BLaER1 (cell line): ENCODE data around the gene SBF2.

ENCODE experiments used
- H3K27ac ChIP-seq: shearing (Covaris generic); formaldehyde crosslinking; 2 replicates; pipeline ENCODE4 v1.8.1; 2022
- H3K27me3 ChIP-seq: shearing (Covaris generic); formaldehyde crosslinking; 2 replicates; pipeline ENCODE4 v1.8.1; 2022
- H3K36me3 ChIP-seq: shearing (Covaris generic); formaldehyde crosslinking; 2 replicates; pipeline ENCODE4 v1.8.1; 2022
- H3K4me1 ChIP-seq: shearing (Covaris generic); formaldehyde crosslinking; 2 replicates; pipeline ENCODE4 v1.8.1; 2022
- H3K4me2 ChIP-seq: shearing (Covaris generic); formaldehyde crosslinking; 2 replicates; pipeline ENCODE4 v1.8.1; 2022
- H3K4me3 ChIP-seq: shearing (Covaris generic); formaldehyde crosslinking; 2 replicates; pipeline ENCODE4 v1.8.1; 2022
- H3K9ac ChIP-seq: shearing (Covaris generic); formaldehyde crosslinking; 2 replicates; pipeline ENCODE4 v1.8.1; 2022
- H3K9me3 ChIP-seq: shearing (Covaris generic); formaldehyde crosslinking; 2 replicates; pipeline ENCODE4 v1.8.1; 2022
- H4K20me1 ChIP-seq: shearing (Covaris generic); formaldehyde crosslinking; 2 replicates; pipeline ENCODE4 v1.8.1; 2022
- Cebpa-rat ChIP-seq: shearing (Covaris generic); IDR thresholded peaks from 2 replicates; pipeline ENCODE4 v1.8.1; 2022

SBF2 gene

GRCh38 chr11:9974375-9974774 is 319.6 kb downstream of the SBF2 start:
- H3K27me3 ChIP-seq, result no peaks in the 10 kb centered on the region
- no peak for TF ChIP-seq Cebpa-rat
- no peak overlapping the region for H3K4me3 ChIP-seq
- no peaks in the 10 kb centered on the region for H3K36me3 ChIP-seq
- no peaks in the 10 kb centered on the region for H3K9me3 ChIP-seq
- H3K4me2 ChIP-seq, result no peak overlapping the region
- H3K27ac ChIP-seq, result no peak overlapping the region
- H3K4me1 ChIP-seq, result peaks cover 12% of the 10 kb centered on the region
- H4K20me1 ChIP-seq, result no peaks in the 10 kb centered on the region
- H3K9ac ChIP-seq, result no peak overlapping the region

- H3K4me2 ChIP-seq, result no peak overlapping the region
- no peak for TF ChIP-seq Cebpa-rat
These were observed 320.1 kb downstream of the SBF2 start for GRCh38 chr11:9973921-9974320.

GRCh38 chr11:9972989-9973388 is 321.0 kb downstream of the SBF2 start:
- TF ChIP-seq Cebpa-rat, result no peak
- H3K4me1 ChIP-seq, result peaks cover 9% of the 10 kb centered on the region
- H3K27ac ChIP-seq, result no peak overlapping the region
- H3K27me3 ChIP-seq, result no peaks in the 10 kb centered on the region
- no peaks in the 10 kb centered on the region for H3K36me3 ChIP-seq
- H3K4me3 ChIP-seq, result no peak overlapping the region
- H3K9me3 ChIP-seq, result no peaks in the 10 kb centered on the region
- no peak overlapping the region for H3K4me2 ChIP-seq
- no peak overlapping the region for H3K9ac ChIP-seq
- H4K20me1 ChIP-seq, result no peaks in the 10 kb centered on the region

More at GRCh38 chr11:9973921-9974320, 320.1 kb downstream of the SBF2 start:
- Histone ChIP-seq H3K27me3 (no peaks in the 10 kb centered on the region), H3K9ac (no peak overlapping the region), H3K4me1 (peaks cover 12% of the 10 kb centered on the region), H3K27ac (no peak overlapping the region), H3K4me3 (no peak overlapping the region), H4K20me1 (no peaks in the 10 kb centered on the region), H3K36me3 (no peaks in the 10 kb centered on the region), H3K9me3 (no peaks in the 10 kb centered on the region)

GRCh38 chr11:9971894-9972293 is 322.1 kb downstream of the SBF2 start:
- Histone ChIP-seq H3K36me3 (no peaks in the 10 kb centered on the region), H4K20me1 (no peaks in the 10 kb centered on the region), H3K4me2 (no peak overlapping the region), H3K4me3 (no peak overlapping the region), H3K4me1 (no peaks in the 10 kb centered on the region), H3K9ac (no peak overlapping the region), H3K9me3 (no peaks in the 10 kb centered on the region), H3K27me3 (no peaks in the 10 kb centered on the region), H3K27ac (no peak overlapping the region)
- no peak for TF ChIP-seq Cebpa-rat

- Histone ChIP-seq H3K4me3 (no peak overlapping the region), H3K4me1 (no peaks in the 10 kb centered on the region), H3K36me3 (no peaks in the 10 kb centered on the region), H4K20me1 (no peaks in the 10 kb centered on the region), H3K9ac (no peak overlapping the region), H3K27me3 (no peaks in the 10 kb centered on the region), H3K9me3 (no peaks in the 10 kb centered on the region), H3K27ac (no peak overlapping the region), H3K4me2 (no peak overlapping the region)
- no peak for TF ChIP-seq Cebpa-rat
These were observed 325.0 kb downstream of the SBF2 start for GRCh38 chr11:9969068-9969467.

- no peak overlapping the region for H3K4me2 ChIP-seq
- no peak overlapping the region for H3K9ac ChIP-seq
- no peaks in the 10 kb centered on the region for H3K27me3 ChIP-seq
- H3K4me3 ChIP-seq, result no peak overlapping the region
- no peaks in the 10 kb centered on the region for H4K20me1 ChIP-seq
- no peak for TF ChIP-seq Cebpa-rat
- H3K9me3 ChIP-seq, result no peaks in the 10 kb centered on the region
- no peaks in the 10 kb centered on the region; the same call in 1 of the 2 replicates for H3K36me3 ChIP-seq
- no peak overlapping the region for H3K27ac ChIP-seq
- H3K4me1 ChIP-seq, result no peaks in the 10 kb centered on the region
These were observed 331.3 kb downstream of the SBF2 start for GRCh38 chr11:9962722-9963121.

- no peak for TF ChIP-seq Cebpa-rat
These were observed 336.9 kb downstream of the SBF2 start for GRCh38 chr11:9957072-9957471.

GRCh38 chr11:9956483-9956882 is 337.5 kb downstream of the SBF2 start:
- TF ChIP-seq Cebpa-rat, result no peak
- H3K9ac ChIP-seq, result no peak overlapping the region
- H3K4me2 ChIP-seq, result no peak overlapping the region
- no peaks in the 10 kb centered on the region for H4K20me1 ChIP-seq
- H3K9me3 ChIP-seq, result no peaks in the 10 kb centered on the region
- H3K4me1 ChIP-seq, result no peaks in the 10 kb centered on the region
- H3K27me3 ChIP-seq, result no peaks in the 10 kb centered on the region
- H3K4me3 ChIP-seq, result no peak overlapping the region
- no peak overlapping the region for H3K27ac ChIP-seq
- H3K36me3 ChIP-seq, result no peaks in the 10 kb centered on the region; the same call in 1 of the 2 replicates

More at GRCh38 chr11:9957072-9957471, 336.9 kb downstream of the SBF2 start:
- H3K4me3 ChIP-seq, result no peak overlapping the region
- no peaks in the 10 kb centered on the region for H3K9me3 ChIP-seq
- no peaks in the 10 kb centered on the region for H4K20me1 ChIP-seq
- H3K27ac ChIP-seq, result no peak overlapping the region
- no peaks in the 10 kb centered on the region; the same call in 1 of the 2 replicates for H3K36me3 ChIP-seq
- H3K4me1 ChIP-seq, result no peaks in the 10 kb centered on the region
- H3K4me2 ChIP-seq, result no peak overlapping the region
- H3K27me3 ChIP-seq, result no peaks in the 10 kb centered on the region
- H3K9ac ChIP-seq, result no peak overlapping the region

GRCh38 chr11:9955391-9955790 is 338.6 kb downstream of the SBF2 start:
- no peaks in the 10 kb centered on the region; the same call in 1 of the 2 replicates for H3K36me3 ChIP-seq
- H3K27ac ChIP-seq, result no peak overlapping the region
- H3K4me1 ChIP-seq, result no peaks in the 10 kb centered on the region
- H3K9me3 ChIP-seq, result no peaks in the 10 kb centered on the region
- no peak overlapping the region for H3K4me2 ChIP-seq
- no peaks in the 10 kb centered on the region for H4K20me1 ChIP-seq
- H3K27me3 ChIP-seq, result no peaks in the 10 kb centered on the region
- no peak overlapping the region for H3K4me3 ChIP-seq
- no peak for TF ChIP-seq Cebpa-rat
- H3K9ac ChIP-seq, result no peak overlapping the region

- no peak overlapping the region for H3K27ac ChIP-seq
- H3K9me3 ChIP-seq, result no peaks in the 10 kb centered on the region
- H3K4me3 ChIP-seq, result no peak overlapping the region
- no peak overlapping the region for H3K9ac ChIP-seq
- no peaks in the 10 kb centered on the region; the same call in 1 of the 2 replicates for H3K36me3 ChIP-seq
- no peaks in the 10 kb centered on the region for H4K20me1 ChIP-seq
- no peaks in the 10 kb centered on the region for H3K4me1 ChIP-seq
- H3K4me2 ChIP-seq, result no peak overlapping the region
- TF ChIP-seq Cebpa-rat, result no peak
- no peaks in the 10 kb centered on the region for H3K27me3 ChIP-seq
These were observed 339.9 kb downstream of the SBF2 start for GRCh38 chr11:9953994-9954626.
